ENCODE data around the gene CXorf38.

GRCh38 chrX:40687169-40687568 lies 39.8 kb upstream of the CXorf38 start:
- no peak for TF ChIP-seq POLR2A (IDR thresholded peaks at IDR 0.05; ENCODE audit: control extremely low read depth in 1 of 2, low read depth in 2 of 2, low read length in 2 of 2)
- no peak for TF ChIP-seq CEBPB (IDR thresholded peaks at IDR 0.05; ENCODE audit: low read depth, low read length)
- TF ChIP-seq EZH2 (IDR thresholded peaks at IDR 0.05; ENCODE audit: low read depth, low read length, severe bottlenecking): no peak
- no peak for TF ChIP-seq CTCF (IDR thresholded peaks at IDR 0.05; ENCODE audit: control extremely low read depth in 1 of 3, insufficient read depth in 1 of 3, low read depth in 1 of 3, low read length in 3 of 3)
- no peak for TF ChIP-seq EP300 (IDR thresholded peaks at IDR 0.05; ENCODE audit: borderline replicate concordance in 1 of 2, low read depth in 2 of 2, low read length in 2 of 2)
- TF ChIP-seq BCL11A (IDR thresholded peaks at IDR 0.05; ENCODE audit: low read depth in 2 of 2, low read length in 2 of 2): no peak
- no peak for TF ChIP-seq RFX5 (IDR thresholded peaks at IDR 0.05; ENCODE audit: borderline replicate concordance, low read depth, low read length)
- no peak for TF ChIP-seq HDAC2 (IDR thresholded peaks at IDR 0.05; ENCODE audit: borderline replicate concordance in 1 of 2, low read depth in 2 of 2, low read length in 2 of 2)

All from H1 (cell line).